Natural killer cell (primary cell): ENCODE data around the gene UST. TPM values are rescaled to one million over a fixed set of nuclear protein-coding genes. Genes with fewer than 3 reads are reported as not detected.
A peak's percentile ranks its signal among the peaks of the same experiment; 100 is the strongest.

Experiments
- ATAC-seq, 3 donors: fragments of 150-1000 bp in 2 of 3; fragments of 200-7000 bp in 1 of 3; cut with Tn5 transposase; 1 replicate in 1 of 3; 2 replicates in 2 of 3; pipeline ENCODE4 v1.10.0; 2021; ENCODE audit warnings: mild to moderate bottlenecking in 2 of 3, moderate library complexity in 2 of 3
- DNase-seq, 2 donors: peaks; one replicate each; pipeline versions ENCODE4 v3.0.0 to v3.0.0-alpha.2; 2013 to 2021; ENCODE audit warnings: mixed read lengths in 1 of 2
- H3K27ac ChIP-seq: one replicate; pipeline ENCODE4 v1.5.1; 2013; ENCODE audit warnings: mild to moderate bottlenecking, low read length
- H3K27me3 ChIP-seq: one replicate; pipeline ENCODE4 v1.6.1; 2013; ENCODE audit warnings: low read length; ENCODE audit not compliant: control insufficient read depth, insufficient read depth
- H3K36me3 ChIP-seq: one replicate; pipeline ENCODE4 v1.6.1; 2013; ENCODE audit warnings: low read length; ENCODE audit not compliant: control insufficient read depth, insufficient read depth
- H3K4me1 ChIP-seq: one replicate; pipeline ENCODE4 v1.6.1; 2013; ENCODE audit warnings: low read length; ENCODE audit not compliant: control insufficient read depth, insufficient read depth
- H3K4me3 ChIP-seq: one replicate; pipeline ENCODE4 v1.5.1; 2013; ENCODE audit warnings: low read length
- H3K9me3 ChIP-seq: one replicate; pipeline ENCODE4 v1.6.1; 2013; ENCODE audit warnings: low read length; ENCODE audit not compliant: control insufficient read depth, insufficient read depth
- H3K27ac Mint-ChIP-seq, 2 donors: one replicate each; pipeline ENCODE4 v1.8.0; 2022; ENCODE audit warnings: mild to moderate bottlenecking in 2 of 2, mixed read lengths in 2 of 2, moderate library complexity in 1 of 2
- H3K27me3 Mint-ChIP-seq, 2 donors: one replicate each; pipeline ENCODE4 v1.8.0; 2022; ENCODE audit warnings: low read depth in 2 of 2, mixed read lengths in 2 of 2
- H3K36me3 Mint-ChIP-seq: one replicate; pipeline ENCODE4 v1.8.0; 2022; ENCODE audit warnings: mixed read lengths
- H3K4me1 Mint-ChIP-seq, 2 donors: one replicate each; pipeline ENCODE4 v1.8.0; 2022; ENCODE audit warnings: mixed read lengths in 2 of 2
- H3K4me3 Mint-ChIP-seq: one replicate; pipeline ENCODE4 v1.8.0; 2022; ENCODE audit warnings: mild to moderate bottlenecking, moderate library complexity, mixed read lengths
- H3K9me3 Mint-ChIP-seq, 2 donors: one replicate each; pipeline ENCODE4 v1.8.0; 2022; ENCODE audit warnings: mixed read lengths in 2 of 2
- CTCF ChIP-seq: fragments of 200-600 bp; IDR thresholded peaks from one replicate; pipeline ENCODE4 v1.8.0; 2022; ENCODE audit warnings: antibody characterized with exemption
- WGBS: methylation state at CpG from one replicate; pipeline ENCODE4 v1.1.7; 2013; ENCODE audit warnings: missing lambda C conversion rate; ENCODE audit not compliant: insufficient coverage; 5-methylcytosine and 5-hydroxymethylcytosine counted together
- intact Hi-C: fragments of 100-400 bp; cut with micrococcal nuclease; formaldehyde crosslinking; loops from one replicate; pipeline ENCODE4 v1.14.2; 2022
- total RNA-seq, 4 donors: library from RNA; stranded (reverse); fragments of 120-200 nt in 1 of 4; gene quantifications; one replicate each; pipeline versions ENCODE4 v1.2.3 to v1.2.4, GENCODE V29; 2013 to 2022

UST gene
- total RNA-seq: 10 to 100 TPM in 2 of 3 donors, 1 to 10 TPM in 1; 6.3 to 11.9 (median 10.6) TPM
- total RNA-seq (2013): 21.6 TPM

GRCh38 chr6:148746363-148747144 lies at the start of gene UST:
TSS of gene UST (plus strand) at chr6:148747030. CDS start at chr6:148747431, 401 bp downstream.
- Mint-ChIP-seq H3K9me3 (no peaks in the 10 kb centered on the region), H3K36me3 (no peaks in the 10 kb centered on the region), H3K4me3 (peak within 1 kb of the TSS; percentile 99), H3K27me3 (peaks cover 0 to 8% of the 10 kb centered on the region in 2 donors), H3K27ac (peak within 1 kb of the TSS; percentile 84 to 95), H3K4me1 (peaks cover 40 to 46% of the 10 kb centered on the region in 2 donors)
- Histone ChIP-seq H3K9me3 (no peaks in the 10 kb centered on the region), H3K36me3 (no peaks in the 10 kb centered on the region), H3K27me3 (no peaks in the 10 kb centered on the region), H3K4me3 (peak within 1 kb of the TSS; percentile 77), H3K4me1 (peaks cover 20% of the 10 kb centered on the region), H3K27ac (peak within 1 kb of the TSS; percentile 80)
- 1% methylated on average over 42 of the region's 50 CpGs for WGBS
- peak; percentile 62 to 86 for DNase-seq
- intact Hi-C loops: loop anchor here (1.0 to 5.0 kb wide), 6 partner anchors 12 to 571 kb away; partner anchors contain the start of gene TAB2
- peak; percentile 60 for TF ChIP-seq CTCF
- ATAC-seq: peak; percentile 62 to 73 (median 70)

- WGBS: 96% methylated on average over 26 of the region's 26 CpGs
- no peaks in the 10 kb centered on the region for H3K27me3 ChIP-seq
Measured at GRCh38 chr6:148697895-148698440, 48.9 kb upstream of the UST start.

GRCh38 chr6:148698671-148699180 lies 48.1 kb upstream of the UST start:
- Mint-ChIP-seq H3K27ac (no peak overlapping the region), H3K27me3 (no peaks in the 10 kb centered on the region), H3K36me3 (no peaks in the 10 kb centered on the region), H3K4me3 (no peak overlapping the region), H3K9me3 (peaks cover 0 to 5% of the 10 kb centered on the region in 2 donors), H3K4me1 (peaks cover 13 to 16% of the 10 kb centered on the region in 2 donors)
- H3K4me1 ChIP-seq: peaks cover 11% of the 10 kb centered on the region
- H3K9me3 ChIP-seq: no peaks in the 10 kb centered on the region
- no peak overlapping the region for H3K4me3 ChIP-seq
- no peak overlapping the region for H3K27ac ChIP-seq
- 95% methylated on average over 27 of the region's 27 CpGs for whole genome bisulfite sequencing
- no peaks in the 10 kb centered on the region for H3K36me3 ChIP-seq
- intact Hi-C loops: no loop called here
- TF ChIP-seq CTCF: no peak
- ATAC-seq (no peak), DNase-seq (no peak)
- no peaks in the 10 kb centered on the region for H3K27me3 ChIP-seq

More at GRCh38 chr6:148697895-148698440, 48.9 kb upstream of the UST start:
- DNase-seq (no peak), ATAC-seq (no peak)
- H3K36me3 Mint-ChIP-seq: no peaks in the 10 kb centered on the region
- peaks cover 13% of the 10 kb centered on the region for H3K4me1 ChIP-seq
- H3K4me1 Mint-ChIP-seq: peaks cover 13 to 16% of the 10 kb centered on the region in 2 donors
- H3K9me3 Mint-ChIP-seq: peaks cover 0 to 3% of the 10 kb centered on the region in 2 donors
- no peak for TF ChIP-seq CTCF
- H3K27ac Mint-ChIP-seq: no peak overlapping the region
- no peak overlapping the region for H3K4me3 ChIP-seq
- H3K36me3 ChIP-seq: no peaks in the 10 kb centered on the region
- no peaks in the 10 kb centered on the region for H3K27me3 Mint-ChIP-seq
- intact Hi-C loops: no loop called here
- H3K9me3 ChIP-seq: no peaks in the 10 kb centered on the region
- no peak overlapping the region for H3K4me3 Mint-ChIP-seq
- H3K27ac ChIP-seq: no peak overlapping the region
